Non-pigmented ciliary epithelial cell (primary cell): ENCODE results near the gene TMEM252.

Source experiments
- DNase-seq: peaks from one replicate; pipeline ENCODE4 v3.0.0-alpha.2; 2010; ENCODE audit warnings: low read depth

TMEM252 gene

GRCh38 chr9:68541568-68541967 is 885 bp upstream of the TMEM252 start:
- DNase-seq: no peak

GRCh38 chr9:68538200-68538599 is 2.5 kb downstream of the TMEM252 start:
- DNase-seq: no peak

GRCh38 chr9:68537616-68537880 is 3.1 kb downstream of the TMEM252 start:
- no peak for DNase-seq

- DNase-seq: no peak
Measured at GRCh38 chr9:68536876-68537615, 3.6 kb downstream of the TMEM252 start.

GRCh38 chr9:68533678-68534077 is 7.0 kb downstream of the TMEM252 start:
- DNase-seq: no peak

- no peak for DNase-seq
Measured at GRCh38 chr9:68532131-68532530, 8.6 kb downstream of the TMEM252 start.

- DNase-seq: no peak
Measured at GRCh38 chr9:68530618-68531017, 10.1 kb downstream of the TMEM252 start.

- no peak for DNase-seq
Measured at GRCh38 chr9:68523367-68523936, 17.2 kb downstream of the TMEM252 start.

- no peak for DNase-seq
Measured at GRCh38 chr9:68522954-68523353, 17.7 kb downstream of the TMEM252 start.

GRCh38 chr9:68522131-68522530 is 18.6 kb downstream of the TMEM252 start:
- DNase-seq: no peak

GRCh38 chr9:68515326-68516017 is 25.2 kb downstream of the TMEM252 start:
- DNase-seq: no peak

- no peak for DNase-seq
Measured at GRCh38 chr9:68513981-68514380, 26.7 kb downstream of the TMEM252 start.

GRCh38 chr9:68513385-68513784 is 27.3 kb downstream of the TMEM252 start:
- no peak for DNase-seq

- DNase-seq: no peak
Measured at GRCh38 chr9:68509689-68510088, 31.0 kb downstream of the TMEM252 start.

- DNase-seq: no peak
Measured at GRCh38 chr9:68508547-68508946, 32.1 kb downstream of the TMEM252 start.

GRCh38 chr9:68507806-68508145 is 32.9 kb downstream of the TMEM252 start:
- no peak for DNase-seq

GRCh38 chr9:68507130-68507805 is 33.4 kb downstream of the TMEM252 start:
- no peak for DNase-seq

GRCh38 chr9:68506551-68506950 is 34.1 kb downstream of the TMEM252 start:
- DNase-seq: no peak

GRCh38 chr9:68505681-68506409 is 34.8 kb downstream of the TMEM252 start:
- DNase-seq: no peak

- no peak for DNase-seq
Measured at GRCh38 chr9:68502279-68502678, 38.4 kb downstream of the TMEM252 start.

- DNase-seq: peak; percentile 24
Measured at GRCh38 chr9:68500457-68501381, 40.0 kb downstream of the TMEM252 start.
